KMS-11 (cell line): ENCODE data around the gene ACSL5.

Experiments
- H2AFZ ChIP-seq: fragments of 200-600 bp; sonication (generic); 2 replicates; pipeline ENCODE4 v1.6.1; 2016; ENCODE audit warnings: antibody characterized with exemption, mixed run types, low read depth
- H3K27ac ChIP-seq: fragments of 200-600 bp; sonication (generic); 2 replicates; pipeline ENCODE4 v1.6.1; 2016; ENCODE audit warnings: mild to moderate bottlenecking, mixed run types
- H3K27me3 ChIP-seq: fragments of 200-600 bp; sonication (generic); 2 replicates; pipeline ENCODE4 v1.6.1; 2017; ENCODE audit warnings: mild to moderate bottlenecking, low read depth, mixed run types, moderate library complexity; ENCODE audit not compliant: insufficient read depth
- H3K36me3 ChIP-seq: fragments of 200-600 bp; sonication (generic); 2 replicates; pipeline ENCODE4 v1.6.1; 2017; ENCODE audit warnings: mild to moderate bottlenecking, mixed run types; ENCODE audit not compliant: insufficient read depth
- H3K4me1 ChIP-seq: fragments of 200-600 bp; sonication (generic); 2 replicates; pipeline ENCODE4 v1.6.1; 2016; ENCODE audit warnings: mild to moderate bottlenecking, low read depth, mixed run types; ENCODE audit not compliant: poor library complexity, severe bottlenecking
- H3K4me2 ChIP-seq: fragments of 200-600 bp; sonication (generic); 2 replicates; pipeline ENCODE4 v1.7.0; 2016; ENCODE audit warnings: mild to moderate bottlenecking, mixed run types
- H3K4me3 ChIP-seq: fragments of 200-600 bp; sonication (generic); IDR thresholded peaks from 2 replicates; pipeline ENCODE4 v1.6.1; 2017; ENCODE audit warnings: low read depth, low read length, mixed read lengths; ENCODE audit not compliant: insufficient read depth
- H3K79me2 ChIP-seq: fragments of 200-600 bp; sonication (generic); 2 replicates; pipeline ENCODE4 v1.6.1; 2016; ENCODE audit warnings: low read depth, mixed run types; ENCODE audit not compliant: insufficient read depth
- H3K9ac ChIP-seq: fragments of 200-600 bp; sonication (generic); 2 replicates; pipeline ENCODE4 v1.6.1; 2016; ENCODE audit warnings: mild to moderate bottlenecking, mixed run types
- H4K20me1 ChIP-seq: fragments of 200-600 bp; sonication (generic); 2 replicates; pipeline ENCODE4 v1.6.1; 2016; ENCODE audit warnings: mild to moderate bottlenecking, mixed run types; ENCODE audit not compliant: insufficient read depth
- TF ChIP-seq, protein P1 (sequence below): fragments of 200-600 bp; sonication (generic); conservative IDR thresholded peaks from 2 replicates; pipeline ENCODE4 v1.6.1; 2017; ENCODE audit warnings: low read depth, mild to moderate bottlenecking, antibody characterized with exemption, low read length, moderate library complexity, mixed read lengths

ACSL5 gene

DNA sequence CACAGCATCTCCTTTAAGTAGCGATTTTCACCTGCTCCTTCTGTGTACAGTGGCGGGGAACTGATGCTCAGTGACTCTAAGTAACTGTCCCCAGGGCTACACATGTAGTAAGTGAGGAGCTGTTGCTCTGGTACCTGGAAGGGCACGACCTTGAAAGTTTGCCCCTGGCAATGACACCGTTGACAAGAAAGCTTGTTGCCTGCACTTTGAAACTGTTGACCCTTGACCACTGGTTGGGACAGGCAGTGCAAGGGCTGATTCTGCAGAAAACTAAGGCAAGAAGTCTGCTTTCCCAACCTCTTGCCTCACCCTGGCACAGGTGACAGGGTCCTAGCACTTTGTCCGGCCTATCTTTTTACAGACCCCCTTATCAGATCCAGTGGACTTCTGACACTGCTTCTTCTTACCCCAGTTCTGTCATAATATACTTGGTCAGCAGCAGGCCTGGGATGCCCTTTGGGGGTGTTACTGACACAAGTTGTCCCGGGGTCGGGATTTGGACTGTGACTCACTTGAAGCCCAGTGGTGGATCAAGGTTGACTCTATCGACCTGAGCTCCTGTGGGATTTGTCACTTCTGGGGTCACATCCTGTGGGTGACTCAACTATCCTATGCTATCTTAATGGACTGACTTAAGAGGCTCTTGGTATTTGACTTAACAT is 5.8 kb downstream of the ACSL5 start:
- Histone ChIP-seq H3K4me3 (no peak overlapping the region), H3K9ac (no peak overlapping the region), H2AFZ (no peak overlapping the region), H3K36me3 (no peaks in the 10 kb centered on the region), H3K79me2 (peaks cover 11% of the 10 kb centered on the region; the same call in 1 of the 2 replicates), H3K4me1 (peaks cover 20% of the 10 kb centered on the region), H4K20me1 (no peaks in the 10 kb centered on the region), H3K4me2 (no peak overlapping the region), H3K27ac (no peak overlapping the region), H3K27me3 (no peaks in the 10 kb centered on the region)
- TF ChIP-seq, protein P1, sequence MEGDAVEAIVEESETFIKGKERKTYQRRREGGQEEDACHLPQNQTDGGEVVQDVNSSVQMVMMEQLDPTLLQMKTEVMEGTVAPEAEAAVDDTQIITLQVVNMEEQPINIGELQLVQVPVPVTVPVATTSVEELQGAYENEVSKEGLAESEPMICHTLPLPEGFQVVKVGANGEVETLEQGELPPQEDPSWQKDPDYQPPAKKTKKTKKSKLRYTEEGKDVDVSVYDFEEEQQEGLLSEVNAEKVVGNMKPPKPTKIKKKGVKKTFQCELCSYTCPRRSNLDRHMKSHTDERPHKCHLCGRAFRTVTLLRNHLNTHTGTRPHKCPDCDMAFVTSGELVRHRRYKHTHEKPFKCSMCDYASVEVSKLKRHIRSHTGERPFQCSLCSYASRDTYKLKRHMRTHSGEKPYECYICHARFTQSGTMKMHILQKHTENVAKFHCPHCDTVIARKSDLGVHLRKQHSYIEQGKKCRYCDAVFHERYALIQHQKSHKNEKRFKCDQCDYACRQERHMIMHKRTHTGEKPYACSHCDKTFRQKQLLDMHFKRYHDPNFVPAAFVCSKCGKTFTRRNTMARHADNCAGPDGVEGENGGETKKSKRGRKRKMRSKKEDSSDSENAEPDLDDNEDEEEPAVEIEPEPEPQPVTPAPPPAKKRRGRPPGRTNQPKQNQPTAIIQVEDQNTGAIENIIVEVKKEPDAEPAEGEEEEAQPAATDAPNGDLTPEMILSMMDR, result no peak

DNA sequence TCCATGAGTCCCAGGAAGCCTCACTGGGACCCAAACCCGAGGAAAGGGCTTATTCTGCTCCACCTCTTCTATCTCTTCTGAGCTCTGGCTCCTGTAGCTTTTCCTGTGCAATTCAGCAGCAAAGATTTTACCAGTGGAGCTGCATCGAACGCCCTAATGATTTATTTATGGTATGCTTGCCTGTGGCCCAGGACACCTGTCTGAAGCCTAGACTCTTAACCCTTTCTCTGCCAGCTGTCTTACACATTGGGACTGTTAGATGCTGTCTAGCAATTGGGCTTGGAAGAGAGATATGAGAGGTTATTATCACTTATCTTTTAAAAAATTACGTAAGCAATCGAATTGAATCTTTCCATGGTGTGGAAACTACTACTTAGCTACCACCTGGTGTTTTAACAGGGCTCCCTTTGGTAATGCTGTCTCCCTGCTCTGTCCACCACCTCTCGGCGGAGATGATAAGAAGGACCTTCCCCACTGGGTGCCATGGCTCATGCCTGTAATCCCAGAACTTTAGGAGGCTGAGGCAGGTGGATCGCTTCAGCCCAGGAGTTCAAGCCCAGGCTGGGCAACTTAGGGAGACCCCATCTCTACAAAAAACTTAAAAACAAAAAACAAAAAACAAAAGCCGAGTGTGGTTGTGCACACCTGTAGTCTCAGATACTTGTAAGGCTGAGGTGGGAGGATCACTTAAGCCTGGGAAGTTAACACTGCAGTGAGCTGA is 8.8 kb downstream of the ACSL5 start:
- Histone ChIP-seq H3K4me3 (no peak overlapping the region), H3K4me2 (no peak overlapping the region)

DNA sequence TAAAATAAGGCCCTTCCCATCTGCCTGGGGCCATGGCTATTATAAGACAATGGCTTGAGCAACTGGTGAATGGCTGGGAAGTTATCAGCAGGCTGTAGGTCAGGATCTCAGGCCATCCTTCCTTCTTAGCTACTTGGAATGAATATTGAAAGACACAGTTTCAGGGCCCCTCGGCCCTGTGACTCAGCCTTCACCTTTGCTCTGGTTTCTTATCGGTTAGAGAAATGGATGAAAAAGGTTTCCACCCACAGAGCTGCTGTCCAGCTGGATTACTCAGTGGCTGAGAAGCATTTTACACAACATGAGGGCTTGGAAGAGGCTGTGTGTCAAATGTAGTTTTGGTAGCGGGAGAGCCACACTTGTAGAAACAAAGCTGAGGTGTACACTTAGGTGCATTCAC is 9.4 kb downstream of the ACSL5 start:
- Histone ChIP-seq H3K9ac (no peak overlapping the region), H4K20me1 (no peaks in the 10 kb centered on the region), H3K4me3 (no peak overlapping the region), H3K36me3 (no peaks in the 10 kb centered on the region), H3K27me3 (no peaks in the 10 kb centered on the region), H3K4me1 (no peaks in the 10 kb centered on the region), H3K27ac (no peak overlapping the region), H3K79me2 (no peaks in the 10 kb centered on the region), H3K4me2 (no peak overlapping the region), H2AFZ (no peak overlapping the region)
- TF ChIP-seq, protein P1, result no peak

More for the DNA sequence above, 8.8 kb downstream of the ACSL5 start:
- Histone ChIP-seq H3K4me1 (peaks cover 2% of the 10 kb centered on the region), H3K9ac (no peak overlapping the region), H3K36me3 (no peaks in the 10 kb centered on the region), H4K20me1 (no peaks in the 10 kb centered on the region), H2AFZ (no peak overlapping the region), H3K27me3 (no peaks in the 10 kb centered on the region), H3K79me2 (no peaks in the 10 kb centered on the region), H3K27ac (no peak overlapping the region)
- TF ChIP-seq, protein P1, result no peak

DNA sequence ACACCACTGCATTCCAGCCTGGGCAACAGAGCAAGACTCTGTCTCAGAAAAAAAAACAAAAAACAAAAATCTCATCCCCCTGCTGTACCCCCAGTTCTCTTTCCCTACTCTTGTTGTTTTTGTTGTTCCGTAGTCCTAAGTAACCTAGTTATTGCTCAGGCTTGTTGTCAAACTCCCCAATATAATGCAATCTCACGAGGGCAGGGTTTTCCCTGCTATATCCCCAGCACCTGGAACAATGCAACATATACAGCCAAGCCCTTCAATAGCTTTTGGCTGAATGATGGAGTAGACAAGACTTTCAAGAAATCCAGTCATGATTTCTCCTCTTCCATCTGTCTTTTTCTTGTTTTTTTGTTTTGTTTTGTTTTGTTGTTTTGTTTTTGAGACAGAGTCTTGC is 10.2 kb downstream of the ACSL5 start:
- no peak overlapping the region for H2AFZ ChIP-seq
- no peaks in the 10 kb centered on the region for H3K36me3 ChIP-seq
- no peak overlapping the region for H3K4me3 ChIP-seq
- no peaks in the 10 kb centered on the region for H3K4me1 ChIP-seq
- H3K79me2 ChIP-seq, result no peaks in the 10 kb centered on the region
- no peak overlapping the region for H3K9ac ChIP-seq
- no peaks in the 10 kb centered on the region for H4K20me1 ChIP-seq
- TF ChIP-seq, protein P1, result no peak
- H3K27ac ChIP-seq, result no peak overlapping the region
- no peaks in the 10 kb centered on the region for H3K27me3 ChIP-seq
- no peak overlapping the region for H3K4me2 ChIP-seq
